ENCODE data around the gene GAL3ST2.

Gene GAL3ST2

GRCh38 chr2:241748468-241749256 lies 28.0 kb upstream of the GAL3ST2 start:
- Histone ChIP-seq H3K27ac (ENCODE audit: low read length) (no peak overlapping the region), H2AFZ (ENCODE audit: low read depth, low read length) (no peak overlapping the region), H3K9ac (ENCODE audit: low read depth, low read length) (no peak overlapping the region), H3K9me3 (ENCODE audit: insufficient read depth, low read length, severe bottlenecking) (no peaks in the 10 kb centered on the region), H3K36me3 (ENCODE audit: insufficient read depth, low read length) (peaks cover 55% of the 10 kb centered on the region), H3K4me2 (ENCODE audit: insufficient read depth, low read length) (no peak overlapping the region), H3K27me3 (ENCODE audit: insufficient read depth, low read length, poor library complexity) (no peaks in the 10 kb centered on the region), H3K79me2 (ENCODE audit: insufficient read depth, low read length) (no peaks in the 10 kb centered on the region), H3K4me3 (ENCODE audit: low read depth in 1 of 2, low read length in 2 of 2) (no peak overlapping the region), H3K4me1 (ENCODE audit: insufficient read depth, low read length) (no peaks in the 10 kb centered on the region), H4K20me1 (ENCODE audit: insufficient read depth, low read length) (peaks cover 2% of the 10 kb centered on the region; the same call in 1 of the 2 replicates)
- ATAC-seq (ENCODE audit: insufficient read depth, low read depth) (no peak), DNase-seq (no peak)
- TF ChIP-seq EZH2 (IDR thresholded peaks at IDR 0.05; ENCODE audit: borderline replicate concordance, low read depth, low read length, severe bottlenecking) (no peak), CTCF (IDR thresholded peaks at IDR 0.05; ENCODE audit: borderline replicate concordance, extremely low read depth, low read length, poor library complexity, severe bottlenecking) (no peak)

GRCh38 chr2:241750076-241750840 lies 26.4 kb upstream of the GAL3ST2 start:
- ATAC-seq (ENCODE audit: insufficient read depth, low read depth) (no peak), DNase-seq (no peak)
- Histone ChIP-seq H4K20me1 (ENCODE audit: insufficient read depth, low read length) (peaks cover 2% of the 10 kb centered on the region; the same call in 1 of the 2 replicates), H3K27ac (ENCODE audit: low read length) (no peak overlapping the region), H3K27me3 (ENCODE audit: insufficient read depth, low read length, poor library complexity) (no peaks in the 10 kb centered on the region), H3K4me3 (ENCODE audit: low read depth in 1 of 2, low read length in 2 of 2) (no peak overlapping the region), H3K4me2 (ENCODE audit: insufficient read depth, low read length) (no peak overlapping the region), H3K9me3 (ENCODE audit: insufficient read depth, low read length, severe bottlenecking) (no peaks in the 10 kb centered on the region), H3K4me1 (ENCODE audit: insufficient read depth, low read length) (no peaks in the 10 kb centered on the region), H3K79me2 (ENCODE audit: insufficient read depth, low read length) (no peaks in the 10 kb centered on the region), H3K36me3 (ENCODE audit: insufficient read depth, low read length) (peaks cover 41% of the 10 kb centered on the region), H2AFZ (ENCODE audit: low read depth, low read length) (no peak overlapping the region), H3K9ac (ENCODE audit: low read depth, low read length) (no peak overlapping the region)
- TF ChIP-seq EZH2 (IDR thresholded peaks at IDR 0.05; ENCODE audit: borderline replicate concordance, low read depth, low read length, severe bottlenecking) (no peak), CTCF (IDR thresholded peaks at IDR 0.05; ENCODE audit: borderline replicate concordance, extremely low read depth, low read length, poor library complexity, severe bottlenecking) (no peak)

- H3K36me3 ChIP-seq (ENCODE audit: insufficient read depth, low read length), result peaks cover 41% of the 10 kb centered on the region
- no peak for DNase-seq
Measured at GRCh38 chr2:241751152-241751551, 25.5 kb upstream of the GAL3ST2 start.

More at GRCh38 chr2:241751152-241751551, 25.5 kb upstream of the GAL3ST2 start:
- H3K27me3 ChIP-seq (ENCODE audit: insufficient read depth, low read length, poor library complexity), result no peaks in the 10 kb centered on the region
- no peak overlapping the region for H3K27ac ChIP-seq (ENCODE audit: low read length)
- no peak overlapping the region for H2AFZ ChIP-seq (ENCODE audit: low read depth, low read length)
- H3K79me2 ChIP-seq (ENCODE audit: insufficient read depth, low read length), result no peaks in the 10 kb centered on the region
- no peaks in the 10 kb centered on the region for H3K9me3 ChIP-seq (ENCODE audit: insufficient read depth, low read length, severe bottlenecking)
- H3K4me1 ChIP-seq (ENCODE audit: insufficient read depth, low read length), result no peaks in the 10 kb centered on the region
- TF ChIP-seq CTCF (IDR thresholded peaks at IDR 0.05; ENCODE audit: borderline replicate concordance, extremely low read depth, low read length, poor library complexity, severe bottlenecking), result no peak
- no peak for TF ChIP-seq EZH2 (IDR thresholded peaks at IDR 0.05; ENCODE audit: borderline replicate concordance, low read depth, low read length, severe bottlenecking)
- H3K4me2 ChIP-seq (ENCODE audit: insufficient read depth, low read length), result no peak overlapping the region
- peaks cover 2% of the 10 kb centered on the region; the same call in 1 of the 2 replicates for H4K20me1 ChIP-seq (ENCODE audit: insufficient read depth, low read length)
- ATAC-seq (ENCODE audit: insufficient read depth, low read depth), result no peak
- H3K9ac ChIP-seq (ENCODE audit: low read depth, low read length), result no peak overlapping the region
- no peak overlapping the region for H3K4me3 ChIP-seq (ENCODE audit: low read depth in 1 of 2, low read length in 2 of 2)
